ENCODE data around the gene GREB1. TPM values are rescaled to one million over a fixed set of nuclear protein-coding genes. Genes with fewer than 3 reads are reported as not detected.

GREB1 gene
- total and polyA plus RNA-seq, 2 of the 13 experiments (the other 11 are each of a cell fraction or from before 2014, with no cell fraction given): 31.3 to 61.2 TPM

DNA sequence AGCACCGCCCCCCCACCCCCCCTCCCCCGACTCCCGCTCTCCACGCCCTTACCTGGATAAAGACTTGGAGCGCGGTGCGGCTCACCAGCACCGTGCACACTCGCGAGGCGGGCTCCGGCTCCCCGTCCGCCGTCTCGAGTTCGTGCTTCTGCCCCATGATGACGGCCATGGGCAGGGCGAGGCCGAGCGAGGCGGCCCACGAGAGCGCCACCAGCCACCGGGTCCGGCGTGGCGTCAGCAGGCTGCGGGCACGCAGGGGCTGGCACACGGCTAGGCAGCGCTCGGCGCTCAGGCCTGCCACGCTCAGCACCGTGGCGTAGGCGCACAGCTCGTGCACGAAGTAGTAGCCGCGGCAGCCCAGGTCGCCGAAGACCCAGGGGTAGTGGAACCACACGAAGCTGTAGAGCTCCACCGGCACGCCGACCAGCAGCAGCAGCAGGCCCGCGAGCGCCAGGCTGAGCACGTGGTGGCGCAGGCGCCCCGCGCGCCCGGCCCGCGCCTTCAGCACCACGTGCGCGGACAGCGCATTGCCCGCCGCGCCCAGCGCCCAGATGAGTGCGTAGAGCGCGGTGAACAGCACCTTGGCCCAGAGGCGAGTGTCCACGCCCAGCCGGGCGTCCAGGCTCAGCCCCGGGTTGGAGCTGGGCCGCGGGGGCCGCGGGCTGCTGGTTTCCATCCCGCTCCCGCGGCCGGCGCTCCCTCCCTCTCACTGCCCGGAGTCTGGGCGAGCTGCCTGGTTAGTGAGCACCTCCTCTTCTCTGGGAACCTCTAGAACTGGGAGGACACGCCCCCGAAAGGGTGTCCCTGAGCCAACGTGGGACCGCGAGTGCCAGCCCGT is 135.8 kb downstream of the GREB1 start, which contains the start of gene NTSR2 (continued):
- TF ChIP-seq HDAC2 (CRISPR knock-in tag; IDR thresholded peaks at IDR 0.05) (peak; percentile 97), CHCHD3 (CRISPR knock-in tag; IDR thresholded peaks at IDR 0.05) (peak; percentile 99), ETV5 (CRISPR knock-in tag; IDR thresholded peaks at IDR 0.05; ENCODE audit: borderline replicate concordance) (peak; percentile 77), ZFP36L2 (CRISPR knock-in tag; IDR thresholded peaks at IDR 0.05) (peak; percentile 94), ZNF225 (CRISPR knock-in tag; IDR thresholded peaks at IDR 0.05) (peak; percentile 99), LCORL (IDR thresholded peaks at IDR 0.05) (no peak), LCORL (CRISPR knock-in tag; IDR thresholded peaks at IDR 0.05) (0 out of 2 replicates have a peak, but pooled peaks have one; percentile 56), SALL2 (CRISPR knock-in tag; IDR thresholded peaks at IDR 0.05) (peak; percentile 99), SOX13 (IDR thresholded peaks at IDR 0.05) (no peak), SOX13 (CRISPR knock-in tag; conservative IDR thresholded peaks at IDR 0.05 in 1 of 2, IDR thresholded peaks at IDR 0.05 in 1 of 2) (peak in 1 of 2 experiments; percentile 72; a peak in 2 of 4 replicates), GABPA (IDR thresholded peaks at IDR 0.05; ENCODE audit: low read depth, low read length) (no peak), GABPA (CRISPR knock-in tag; IDR thresholded peaks at IDR 0.05; ENCODE audit: low read depth) (no peak), SMARCE1 (IDR thresholded peaks at IDR 0.05; ENCODE audit: borderline replicate concordance) (no peak), ZNF557 (CRISPR knock-in tag; IDR thresholded peaks at IDR 0.05) (peak; percentile 98), FOXA3 (CRISPR knock-in tag; IDR thresholded peaks at IDR 0.05) (peak; percentile 85), XRCC5 (optimal IDR thresholded peaks at IDR 0.05; ENCODE audit: low read length) (peak; percentile 95), JUND (CRISPR knock-in tag; IDR thresholded peaks at IDR 0.05) (peak; percentile 85)
- TF ChIP-seq, protein P1, sequence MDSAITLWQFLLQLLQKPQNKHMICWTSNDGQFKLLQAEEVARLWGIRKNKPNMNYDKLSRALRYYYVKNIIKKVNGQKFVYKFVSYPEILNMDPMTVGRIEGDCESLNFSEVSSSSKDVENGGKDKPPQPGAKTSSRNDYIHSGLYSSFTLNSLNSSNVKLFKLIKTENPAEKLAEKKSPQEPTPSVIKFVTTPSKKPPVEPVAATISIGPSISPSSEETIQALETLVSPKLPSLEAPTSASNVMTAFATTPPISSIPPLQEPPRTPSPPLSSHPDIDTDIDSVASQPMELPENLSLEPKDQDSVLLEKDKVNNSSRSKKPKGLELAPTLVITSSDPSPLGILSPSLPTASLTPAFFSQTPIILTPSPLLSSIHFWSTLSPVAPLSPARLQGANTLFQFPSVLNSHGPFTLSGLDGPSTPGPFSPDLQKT (CRISPR knock-in tag; IDR thresholded peaks at IDR 0.05; ENCODE audit: borderline replicate concordance): peak; percentile 87; the same call in 1 of the 2 replicates
- TF ChIP-seq, protein P2, sequence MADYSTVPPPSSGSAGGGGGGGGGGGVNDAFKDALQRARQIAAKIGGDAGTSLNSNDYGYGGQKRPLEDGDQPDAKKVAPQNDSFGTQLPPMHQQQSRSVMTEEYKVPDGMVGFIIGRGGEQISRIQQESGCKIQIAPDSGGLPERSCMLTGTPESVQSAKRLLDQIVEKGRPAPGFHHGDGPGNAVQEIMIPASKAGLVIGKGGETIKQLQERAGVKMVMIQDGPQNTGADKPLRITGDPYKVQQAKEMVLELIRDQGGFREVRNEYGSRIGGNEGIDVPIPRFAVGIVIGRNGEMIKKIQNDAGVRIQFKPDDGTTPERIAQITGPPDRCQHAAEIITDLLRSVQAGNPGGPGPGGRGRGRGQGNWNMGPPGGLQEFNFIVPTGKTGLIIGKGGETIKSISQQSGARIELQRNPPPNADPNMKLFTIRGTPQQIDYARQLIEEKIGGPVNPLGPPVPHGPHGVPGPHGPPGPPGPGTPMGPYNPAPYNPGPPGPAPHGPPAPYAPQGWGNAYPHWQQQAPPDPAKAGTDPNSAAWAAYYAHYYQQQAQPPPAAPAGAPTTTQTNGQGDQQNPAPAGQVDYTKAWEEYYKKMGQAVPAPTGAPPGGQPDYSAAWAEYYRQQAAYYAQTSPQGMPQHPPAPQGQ (CRISPR knock-in tag; IDR thresholded peaks at IDR 0.05; ENCODE audit: borderline replicate concordance): no peak
- TF ChIP-seq, protein P3, sequence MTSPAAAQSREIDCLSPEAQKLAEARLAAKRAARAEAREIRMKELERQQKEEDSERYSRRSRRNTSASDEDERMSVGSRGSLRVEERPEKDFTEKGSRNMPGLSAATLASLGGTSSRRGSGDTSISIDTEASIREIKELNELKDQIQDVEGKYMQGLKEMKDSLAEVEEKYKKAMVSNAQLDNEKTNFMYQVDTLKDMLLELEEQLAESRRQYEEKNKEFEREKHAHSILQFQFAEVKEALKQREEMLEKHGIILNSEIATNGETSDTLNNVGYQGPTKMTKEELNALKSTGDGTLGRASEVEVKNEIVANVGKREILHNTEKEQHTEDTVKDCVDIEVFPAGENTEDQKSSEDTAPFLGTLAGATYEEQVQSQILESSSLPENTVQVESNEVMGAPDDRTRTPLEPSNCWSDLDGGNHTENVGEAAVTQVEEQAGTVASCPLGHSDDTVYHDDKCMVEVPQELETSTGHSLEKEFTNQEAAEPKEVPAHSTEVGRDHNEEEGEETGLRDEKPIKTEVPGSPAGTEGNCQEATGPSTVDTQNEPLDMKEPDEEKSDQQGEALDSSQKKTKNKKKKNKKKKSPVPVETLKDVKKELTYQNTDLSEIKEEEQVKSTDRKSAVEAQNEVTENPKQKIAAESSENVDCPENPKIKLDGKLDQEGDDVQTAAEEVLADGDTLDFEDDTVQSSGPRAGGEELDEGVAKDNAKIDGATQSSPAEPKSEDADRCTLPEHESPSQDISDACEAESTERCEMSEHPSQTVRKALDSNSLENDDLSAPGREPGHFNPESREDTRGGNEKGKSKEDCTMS (CRISPR knock-in tag; conservative IDR thresholded peaks at IDR 0.05): peak; percentile 93; the same call in 1 of the 2 replicates
- TF ChIP-seq, protein P4, sequence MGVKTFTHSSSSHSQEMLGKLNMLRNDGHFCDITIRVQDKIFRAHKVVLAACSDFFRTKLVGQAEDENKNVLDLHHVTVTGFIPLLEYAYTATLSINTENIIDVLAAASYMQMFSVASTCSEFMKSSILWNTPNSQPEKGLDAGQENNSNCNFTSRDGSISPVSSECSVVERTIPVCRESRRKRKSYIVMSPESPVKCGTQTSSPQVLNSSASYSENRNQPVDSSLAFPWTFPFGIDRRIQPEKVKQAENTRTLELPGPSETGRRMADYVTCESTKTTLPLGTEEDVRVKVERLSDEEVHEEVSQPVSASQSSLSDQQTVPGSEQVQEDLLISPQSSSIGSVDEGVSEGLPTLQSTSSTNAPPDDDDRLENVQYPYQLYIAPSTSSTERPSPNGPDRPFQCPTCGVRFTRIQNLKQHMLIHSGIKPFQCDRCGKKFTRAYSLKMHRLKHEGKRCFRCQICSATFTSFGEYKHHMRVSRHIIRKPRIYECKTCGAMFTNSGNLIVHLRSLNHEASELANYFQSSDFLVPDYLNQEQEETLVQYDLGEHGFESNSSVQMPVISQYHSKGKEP (CRISPR knock-in tag; IDR thresholded peaks at IDR 0.05): peak; percentile 99
- TF ChIP-seq, protein P5, sequence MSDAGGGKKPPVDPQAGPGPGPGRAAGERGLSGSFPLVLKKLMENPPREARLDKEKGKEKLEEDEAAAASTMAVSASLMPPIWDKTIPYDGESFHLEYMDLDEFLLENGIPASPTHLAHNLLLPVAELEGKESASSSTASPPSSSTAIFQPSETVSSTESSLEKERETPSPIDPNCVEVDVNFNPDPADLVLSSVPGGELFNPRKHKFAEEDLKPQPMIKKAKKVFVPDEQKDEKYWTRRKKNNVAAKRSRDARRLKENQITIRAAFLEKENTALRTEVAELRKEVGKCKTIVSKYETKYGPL (CRISPR knock-in tag; IDR thresholded peaks at IDR 0.05): peak; percentile 95

Measured in HepG2 (cell line).